ENCODE measurements around the gene CACNG8. TPM values are rescaled to one million over a fixed set of nuclear protein-coding genes. Genes with fewer than 3 reads are reported as not detected.

CACNG8 gene
- total RNA-seq, 4 donors from 2014 or later: 0.02 to 0.10 (median 0.05) TPM

GRCh38 chr19:53958823-53959757 is 3.6 kb upstream of the CACNG8 start:
- intact Hi-C loops (cut with DNase I; ENCODE audit: low total_unique reads) (no loop called here), in situ Hi-C loops (cut with MboI; ENCODE audit: low sequenced_read_pairs in 4 of 4) (no loop called here)
- TF ChIP-seq POLR2A (IDR thresholded peaks at IDR 0.05) (no peak), CTCF (IDR thresholded peaks at IDR 0.05 in 4 of 5, conservative IDR thresholded peaks at IDR 0.05 in 1 of 5) (no peak)
- Histone ChIP-seq H3K27ac (no peak overlapping the region), H3K4me3 (no peak overlapping the region), H3K4me1 (no peaks in the 10 kb centered on the region), H3K27me3 (peaks cover 52 to 84% (median 64%) of the 10 kb centered on the region in 3 donors), H3K9me3 (no peaks in the 10 kb centered on the region), H3K36me3 (no peaks in the 10 kb centered on the region)
- DNase-seq (no peak), ATAC-seq (no peak)

GRCh38 chr19:53960187-53960586 is 2.5 kb upstream of the CACNG8 start:
- Histone ChIP-seq H3K27me3 (peaks cover 56 to 90% (median 72%) of the 10 kb centered on the region in 3 donors), H3K4me3 (no peak overlapping the region), H3K4me1 (no peaks in the 10 kb centered on the region), H3K36me3 (no peaks in the 10 kb centered on the region), H3K27ac (no peak overlapping the region), H3K9me3 (no peaks in the 10 kb centered on the region)
- no peak for ATAC-seq
- no peak for DNase-seq
- TF ChIP-seq POLR2A (IDR thresholded peaks at IDR 0.05) (no peak), CTCF (IDR thresholded peaks at IDR 0.05 in 4 of 5, conservative IDR thresholded peaks at IDR 0.05 in 1 of 5) (no peak)
- in situ Hi-C loops (cut with MboI; ENCODE audit: low sequenced_read_pairs in 4 of 4) (no loop called here), intact Hi-C loops (cut with DNase I; ENCODE audit: low total_unique reads) (no loop called here)

- H3K4me1 ChIP-seq: no peaks in the 10 kb centered on the region
- peaks cover 54 to 89% (median 72%) of the 10 kb centered on the region in 3 donors for H3K27me3 ChIP-seq
- intact Hi-C loops (cut with DNase I; ENCODE audit: low total_unique reads) (no loop called here), in situ Hi-C loops (cut with MboI; ENCODE audit: low sequenced_read_pairs in 4 of 4) (no loop called here)
- H3K4me3 ChIP-seq: no peak overlapping the region
- ATAC-seq: no peak
- H3K27ac ChIP-seq: no peak overlapping the region
- DNase-seq: no peak
- TF ChIP-seq CTCF (IDR thresholded peaks at IDR 0.05 in 4 of 5, conservative IDR thresholded peaks at IDR 0.05 in 1 of 5) (no peak), POLR2A (IDR thresholded peaks at IDR 0.05) (no peak)
- H3K9me3 ChIP-seq: no peaks in the 10 kb centered on the region
- H3K36me3 ChIP-seq: no peaks in the 10 kb centered on the region
Observed at GRCh38 chr19:53960886-53961285, 1.9 kb upstream of the CACNG8 start.

GRCh38 chr19:53961523-53962356 is 997 bp upstream of the CACNG8 start:
- TF ChIP-seq CTCF (IDR thresholded peaks at IDR 0.05 in 4 of 5, conservative IDR thresholded peaks at IDR 0.05 in 1 of 5): no peak
- no peak for TF ChIP-seq POLR2A (IDR thresholded peaks at IDR 0.05)
- in situ Hi-C loops (cut with MboI; ENCODE audit: low sequenced_read_pairs in 4 of 4): no loop called here
- intact Hi-C loops (cut with DNase I; ENCODE audit: low total_unique reads): no loop called here
- Histone ChIP-seq H3K4me1 (no peaks in the 10 kb centered on the region), H3K27ac (no peak overlapping the region), H3K36me3 (no peaks in the 10 kb centered on the region), H3K27me3 (peaks cover 56 to 87% (median 71%) of the 10 kb centered on the region in 3 donors), H3K9me3 (no peaks in the 10 kb centered on the region), H3K4me3 (no peak overlapping the region)
- DNase-seq (no peak), ATAC-seq (no peak)

Data from gastrocnemius medialis (tissue), 4 donors.